ENCODE data around the gene TMEM138. TPM values are rescaled to one million over a fixed set of nuclear protein-coding genes. Genes with fewer than 3 reads are reported as not detected.

TMEM138 gene
- total and polyA plus RNA-seq, 2 of the 4 experiments (the other 2 are of a cell fraction): 16.8 to 53.2 TPM

- Histone ChIP-seq H3K9me3 (ENCODE audit: control insufficient read depth, insufficient read depth, low read length) (no peaks in the 10 kb centered on the region), H3K4ac (ENCODE audit: low read depth, low read length) (no peak overlapping the region), H3K27me3 (ENCODE audit: control insufficient read depth, insufficient read depth, low read length) (no peaks in the 10 kb centered on the region), H3K18ac (ENCODE audit: low read depth, low read length) (no peak overlapping the region), H4K20me1 (ENCODE audit: insufficient read depth, low read length) (no peaks in the 10 kb centered on the region), H4K91ac (ENCODE audit: insufficient read depth, low read depth, low read length) (no peak overlapping the region), H2BK15ac (ENCODE audit: low read depth, low read length) (no peak overlapping the region), H4K8ac (ENCODE audit: low read depth in 2 of 2, low read length in 2 of 2) (no peak overlapping the region), H2BK120ac (ENCODE audit: low read depth, low read length) (no peak overlapping the region), H2AFZ (replicated peaks; ENCODE audit: low read length, poor library complexity) (no peak overlapping the region), H4K5ac (ENCODE audit: low read depth, low read length) (no peak overlapping the region), H3K27ac (ENCODE audit: insufficient read depth, low read length) (no peak overlapping the region), H3K56ac (ENCODE audit: extremely low read depth, insufficient read depth, low read length) (no peak overlapping the region), H2BK20ac (ENCODE audit: low read depth, low read length) (no peak overlapping the region), H2AK5ac (ENCODE audit: low read depth, low read length) (no peak overlapping the region), H3K9ac (ENCODE audit: low read depth, low read length) (no peak overlapping the region), H3K79me1 (ENCODE audit: low read depth in 1 of 2, low read length in 2 of 2) (peaks cover 30 to 46% of the 10 kb centered on the region in 2 experiments), H3K14ac (replicated peaks; ENCODE audit: low read depth, low read length) (no peak overlapping the region), H3K4me3 (ENCODE audit: insufficient read depth, low read depth, low read length) (no peak overlapping the region), H3K9me1 (ENCODE audit: insufficient read depth, low read length) (peaks cover 5% of the 10 kb centered on the region), H2AK9ac (replicated peaks; ENCODE audit: low read depth, low read length, poor library complexity) (no peak overlapping the region), H3K36me3 (ENCODE audit: control insufficient read depth, insufficient read depth, low read length) (peaks cover 13% of the 10 kb centered on the region), H3K4me2 (ENCODE audit: low read depth, low read length) (no peak overlapping the region), H2BK5ac (ENCODE audit: low read depth, low read length, poor library complexity, severe bottlenecking) (no peak overlapping the region), H3K23ac (ENCODE audit: low read depth, low read length) (no peak overlapping the region), H3K4me1 (ENCODE audit: control insufficient read depth, insufficient read depth, low read length) (peaks cover 2% of the 10 kb centered on the region; the same call in 1 of the 2 replicates)
- no peak for DNase-seq
- dilution Hi-C loops (cut with HindIII; ENCODE audit: low sequenced_read_pairs, unreplicated experiment): no loop called here
- TF ChIP-seq SMC3 (IDR thresholded peaks at IDR 0.05; ENCODE audit: low read depth, low read length) (no peak), RAD21 (IDR thresholded peaks at IDR 0.05; ENCODE audit: low read length) (no peak), CEBPB (IDR thresholded peaks at IDR 0.05; ENCODE audit: low read depth, low read length) (no peak), RCOR1 (IDR thresholded peaks at IDR 0.05; ENCODE audit: insufficient replicate concordance, low read length) (no peak), RFX5 (IDR thresholded peaks at IDR 0.05; ENCODE audit: low read depth, low read length) (no peak), POLR2A (IDR thresholded peaks at IDR 0.05; ENCODE audit: low read depth, low read length) (no peak), FOS (IDR thresholded peaks at IDR 0.05; ENCODE audit: low read depth, low read length) (no peak), BHLHE40 (IDR thresholded peaks at IDR 0.05; ENCODE audit: low read depth, low read length) (no peak), MAZ (IDR thresholded peaks at IDR 0.05; ENCODE audit: borderline replicate concordance, low read depth, low read length) (no peak), MXI1 (IDR thresholded peaks at IDR 0.05; ENCODE audit: borderline replicate concordance, low read depth, low read length) (no peak), NFE2L2 (IDR thresholded peaks at IDR 0.05; ENCODE audit: low read depth, low read length) (no peak), USF2 (IDR thresholded peaks at IDR 0.05; ENCODE audit: low read depth, low read length) (no peak), CHD1 (IDR thresholded peaks at IDR 0.05; ENCODE audit: low read depth, low read length) (no peak), ELK1 (IDR thresholded peaks at IDR 0.05; ENCODE audit: borderline replicate concordance, low read depth, low read length) (no peak), MAFK (IDR thresholded peaks at IDR 0.05; ENCODE audit: low read depth, low read length) (no peak)
- TF ChIP-seq, protein P1, sequence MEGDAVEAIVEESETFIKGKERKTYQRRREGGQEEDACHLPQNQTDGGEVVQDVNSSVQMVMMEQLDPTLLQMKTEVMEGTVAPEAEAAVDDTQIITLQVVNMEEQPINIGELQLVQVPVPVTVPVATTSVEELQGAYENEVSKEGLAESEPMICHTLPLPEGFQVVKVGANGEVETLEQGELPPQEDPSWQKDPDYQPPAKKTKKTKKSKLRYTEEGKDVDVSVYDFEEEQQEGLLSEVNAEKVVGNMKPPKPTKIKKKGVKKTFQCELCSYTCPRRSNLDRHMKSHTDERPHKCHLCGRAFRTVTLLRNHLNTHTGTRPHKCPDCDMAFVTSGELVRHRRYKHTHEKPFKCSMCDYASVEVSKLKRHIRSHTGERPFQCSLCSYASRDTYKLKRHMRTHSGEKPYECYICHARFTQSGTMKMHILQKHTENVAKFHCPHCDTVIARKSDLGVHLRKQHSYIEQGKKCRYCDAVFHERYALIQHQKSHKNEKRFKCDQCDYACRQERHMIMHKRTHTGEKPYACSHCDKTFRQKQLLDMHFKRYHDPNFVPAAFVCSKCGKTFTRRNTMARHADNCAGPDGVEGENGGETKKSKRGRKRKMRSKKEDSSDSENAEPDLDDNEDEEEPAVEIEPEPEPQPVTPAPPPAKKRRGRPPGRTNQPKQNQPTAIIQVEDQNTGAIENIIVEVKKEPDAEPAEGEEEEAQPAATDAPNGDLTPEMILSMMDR (conservative IDR thresholded peaks at IDR 0.05; ENCODE audit: low read depth, low read length): no peak
- in situ Hi-C loops (cut with MboI; ENCODE audit: low sequenced_read_pairs): no loop called here
- 64% methylated on average over 1 of the region's 11 CpGs; no CpG with 5 or more reads in 1 of the 2 experiments for WGBS, 2 experiments (ENCODE audit: extremely low coverage in 2 of 2, insufficient read length in 1 of 2)
- intact Hi-C loops (cut with micrococcal nuclease): no loop called here
- ChIA-PET POLR2A (ENCODE audit: unreplicated experiment) (no interaction called here), CTCF (no interaction called here)
- no peak for ATAC-seq (ENCODE audit: low read depth)
- BruUV-seq (replicated peaks): no TSS peak
These were observed 3.6 kb upstream of the TMEM138 start for GRCh38 chr11:61358566-61358965.

All from IMR-90 (cell line).